AG10803 (cell line): ENCODE data around the gene SMPD3.
"Not testable (repeated sequence)": the region's sequence is repeated elsewhere in the genome, so short reads cannot be mapped to it uniquely, and the experiment has no call there.

ENCODE experiments used
- DNase-seq: peaks from one replicate; pipeline ENCODE4 v3.0.0; 2010; ENCODE audit warnings: low read depth
- H3K4me3 ChIP-seq: 2 replicates; pipeline ENCODE4 v1.5.1; 2011; ENCODE audit warnings: mild to moderate bottlenecking, low read length, control low read depth
- TF ChIP-seq, protein P1 (sequence below): conservative IDR thresholded peaks from 2 replicates; pipeline ENCODE4 v1.5.1; 2011; ENCODE audit warnings: mild to moderate bottlenecking, low read length, control low read depth, inconsistent platforms

The SMPD3 gene

DNA sequence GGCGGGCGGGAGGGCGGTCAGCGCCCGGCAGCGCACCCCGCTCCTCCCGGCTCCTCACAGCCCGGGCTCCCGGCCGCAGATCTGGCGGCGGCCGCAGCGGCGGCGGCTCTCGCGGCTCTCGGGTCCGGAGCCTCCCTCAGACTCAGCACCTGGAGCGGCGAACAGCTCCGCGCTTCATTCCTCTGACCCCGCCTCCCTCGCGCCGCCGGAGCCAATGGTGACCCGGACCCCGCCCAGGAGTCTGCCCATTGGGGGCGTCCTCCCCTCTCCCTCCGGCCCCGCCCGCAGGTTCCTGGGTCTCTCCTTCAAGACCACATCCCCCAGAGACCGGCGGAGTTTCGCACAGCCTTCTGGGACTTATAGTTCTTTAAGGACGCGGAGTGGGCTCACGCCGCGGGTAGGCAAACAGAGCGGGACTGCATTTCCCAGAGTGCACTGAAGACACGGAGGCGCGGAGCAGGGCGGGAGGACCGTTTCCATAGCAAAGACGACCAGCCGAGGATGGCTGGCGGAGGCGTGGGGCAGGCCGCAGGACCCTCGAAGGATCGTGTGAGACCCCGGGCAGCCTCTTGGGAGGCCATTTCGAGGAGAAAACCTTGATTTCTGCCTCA is at the start of gene SMPD3:
SMPD3 (minus strand) TSS at position 149 of the 611 bp plus-strand sequence. CDS start 76,327 bp downstream, outside the sequence.
- peak within 1 kb of the TSS; percentile 61 for H3K4me3 ChIP-seq
- DNase-seq, result peak; percentile 97
- TF ChIP-seq, protein P1, sequence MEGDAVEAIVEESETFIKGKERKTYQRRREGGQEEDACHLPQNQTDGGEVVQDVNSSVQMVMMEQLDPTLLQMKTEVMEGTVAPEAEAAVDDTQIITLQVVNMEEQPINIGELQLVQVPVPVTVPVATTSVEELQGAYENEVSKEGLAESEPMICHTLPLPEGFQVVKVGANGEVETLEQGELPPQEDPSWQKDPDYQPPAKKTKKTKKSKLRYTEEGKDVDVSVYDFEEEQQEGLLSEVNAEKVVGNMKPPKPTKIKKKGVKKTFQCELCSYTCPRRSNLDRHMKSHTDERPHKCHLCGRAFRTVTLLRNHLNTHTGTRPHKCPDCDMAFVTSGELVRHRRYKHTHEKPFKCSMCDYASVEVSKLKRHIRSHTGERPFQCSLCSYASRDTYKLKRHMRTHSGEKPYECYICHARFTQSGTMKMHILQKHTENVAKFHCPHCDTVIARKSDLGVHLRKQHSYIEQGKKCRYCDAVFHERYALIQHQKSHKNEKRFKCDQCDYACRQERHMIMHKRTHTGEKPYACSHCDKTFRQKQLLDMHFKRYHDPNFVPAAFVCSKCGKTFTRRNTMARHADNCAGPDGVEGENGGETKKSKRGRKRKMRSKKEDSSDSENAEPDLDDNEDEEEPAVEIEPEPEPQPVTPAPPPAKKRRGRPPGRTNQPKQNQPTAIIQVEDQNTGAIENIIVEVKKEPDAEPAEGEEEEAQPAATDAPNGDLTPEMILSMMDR, result no peak

- no peak overlapping the region for H3K4me3 ChIP-seq
- TF ChIP-seq, protein P1, result no peak
- DNase-seq, result no peak
Observed at GRCh38 chr16:68496689-68497088, 48.4 kb upstream of the SMPD3 start.

DNA sequence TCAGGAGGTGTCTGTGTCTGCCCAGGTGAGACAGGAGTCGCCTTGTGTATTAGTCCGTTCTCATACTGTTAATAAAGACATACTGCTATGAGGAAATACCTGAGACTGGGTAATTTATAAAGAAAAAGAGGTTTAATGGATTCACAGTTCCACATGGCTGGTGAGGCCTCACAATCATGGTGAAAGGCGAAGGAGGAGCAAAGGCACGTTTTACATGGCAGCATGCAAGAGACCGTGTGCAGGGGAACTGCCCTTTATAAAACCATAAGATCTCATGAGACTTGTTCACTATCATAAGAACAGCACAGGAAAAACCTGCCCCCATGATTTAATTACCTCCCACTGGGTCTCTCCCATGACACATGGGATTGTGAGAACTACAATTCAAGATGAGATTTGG is 46.0 kb upstream of the SMPD3 start:
- DNase-seq, H3K4me3 ChIP-seq: not testable (repeated sequence)

GRCh38 chr16:68493412-68494070 is 45.2 kb upstream of the SMPD3 start:
- no peak overlapping the region for H3K4me3 ChIP-seq

GRCh38 chr16:68492543-68493411 is 44.5 kb upstream of the SMPD3 start:
- TF ChIP-seq, protein P1, result no peak
- no peak overlapping the region for H3K4me3 ChIP-seq
- DNase-seq, result no peak

More at GRCh38 chr16:68493412-68494070, 45.2 kb upstream of the SMPD3 start:
- no peak for DNase-seq
- TF ChIP-seq, protein P1, result no peak

DNA sequence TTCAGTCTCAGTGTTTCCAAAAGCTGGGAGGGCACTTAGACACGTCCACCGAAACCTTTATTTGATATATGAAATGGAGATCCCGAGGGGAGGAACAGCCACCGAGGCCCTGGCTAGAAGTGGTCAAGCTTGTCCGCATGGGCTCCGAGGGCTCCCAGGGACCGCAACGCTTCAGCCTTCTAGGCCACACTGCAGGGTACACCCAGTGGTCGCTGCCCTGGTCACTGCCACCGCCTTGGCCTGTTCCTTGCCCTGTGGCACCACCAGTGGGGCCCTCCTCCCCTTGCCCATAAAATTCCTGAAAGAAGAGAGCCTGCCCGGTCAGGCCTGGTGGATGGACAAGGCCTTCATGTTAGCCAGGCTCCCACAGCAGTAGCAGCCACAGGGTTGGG is 43.8 kb upstream of the SMPD3 start:
- DNase-seq, result no peak
- TF ChIP-seq, protein P1, result no peak
- no peak overlapping the region for H3K4me3 ChIP-seq

GRCh38 chr16:68491576-68491950 is 43.3 kb upstream of the SMPD3 start:
- no peak for DNase-seq
- TF ChIP-seq, protein P1, result no peak
- no peak overlapping the region for H3K4me3 ChIP-seq
